ENCODE data around the gene RGS2.

GRCh38 chr1:192783791-192784190 lies 25.0 kb upstream of the RGS2 start:
- TF ChIP-seq POLR2AphosphoS5 (IDR thresholded peaks at IDR 0.05) (no peak), EP300 (conservative IDR thresholded peaks at IDR 0.05; ENCODE audit: poor library complexity, severe bottlenecking) (no peak), RAD21 (conservative IDR thresholded peaks at IDR 0.05) (no peak), CTCF (IDR thresholded peaks at IDR 0.05; ENCODE audit: poor library complexity, severe bottlenecking) (no peak), REST (IDR thresholded peaks at IDR 0.05; ENCODE audit: borderline replicate concordance) (no peak), TAF1 (IDR thresholded peaks at IDR 0.05; ENCODE audit: low read depth) (no peak), EZH2 (IDR thresholded peaks at IDR 0.05; ENCODE audit: borderline replicate concordance, insufficient read depth, low read length, poor library complexity, severe bottlenecking) (no peak), SMC3 (conservative IDR thresholded peaks at IDR 0.05; ENCODE audit: poor library complexity) (no peak), MXI1 (conservative IDR thresholded peaks at IDR 0.05; ENCODE audit: poor library complexity, severe bottlenecking) (no peak)

Measured in neural cell (in vitro differentiated cells).